ENCODE data around the gene TMX2. TPM values are rescaled to one million over a fixed set of nuclear protein-coding genes. Genes with fewer than 3 reads are reported as not detected.

TMX2 gene
- total RNA-seq, 3 donors from 2014 or later (not counting 1 experiment from before 2014, with no cell fraction given), result 43.6 to 70.4 (median 45.7) TPM

GRCh38 chr11:57786436-57786835 is 74.0 kb downstream of the TMX2 start:
- peaks cover 5 to 9% of the 10 kb centered on the region in 2 donors for H3K4me1 Mint-ChIP-seq
- H3K4me1 ChIP-seq (ENCODE audit: control insufficient read depth, insufficient read depth, low read length), result peaks cover 9% of the 10 kb centered on the region
- H3K4me3 ChIP-seq (ENCODE audit: low read length), result no peak overlapping the region
- H3K27me3 Mint-ChIP-seq (ENCODE audit: low read depth in 2 of 2), result no peaks in the 10 kb centered on the region
- no peaks in the 10 kb centered on the region for H3K9me3 Mint-ChIP-seq
- ATAC-seq (no peak), DNase-seq (no peak)
- no peaks in the 10 kb centered on the region for H3K9me3 ChIP-seq (ENCODE audit: control insufficient read depth, insufficient read depth, low read length)
- no peak overlapping the region for H3K27ac Mint-ChIP-seq
- H3K36me3 Mint-ChIP-seq, result no peaks in the 10 kb centered on the region
- no peak overlapping the region for H3K27ac ChIP-seq (ENCODE audit: low read length)
- intact Hi-C loops (cut with micrococcal nuclease), result no loop called here
- no peaks in the 10 kb centered on the region for H3K36me3 ChIP-seq (ENCODE audit: control insufficient read depth, insufficient read depth, low read length)
- no peak overlapping the region for H3K4me3 Mint-ChIP-seq
- H3K27me3 ChIP-seq (ENCODE audit: control insufficient read depth, insufficient read depth, low read length), result no peaks in the 10 kb centered on the region
- 93% methylated on average over 3 of the region's 4 CpGs for WGBS (ENCODE audit: insufficient coverage)
- TF ChIP-seq, protein P1, sequence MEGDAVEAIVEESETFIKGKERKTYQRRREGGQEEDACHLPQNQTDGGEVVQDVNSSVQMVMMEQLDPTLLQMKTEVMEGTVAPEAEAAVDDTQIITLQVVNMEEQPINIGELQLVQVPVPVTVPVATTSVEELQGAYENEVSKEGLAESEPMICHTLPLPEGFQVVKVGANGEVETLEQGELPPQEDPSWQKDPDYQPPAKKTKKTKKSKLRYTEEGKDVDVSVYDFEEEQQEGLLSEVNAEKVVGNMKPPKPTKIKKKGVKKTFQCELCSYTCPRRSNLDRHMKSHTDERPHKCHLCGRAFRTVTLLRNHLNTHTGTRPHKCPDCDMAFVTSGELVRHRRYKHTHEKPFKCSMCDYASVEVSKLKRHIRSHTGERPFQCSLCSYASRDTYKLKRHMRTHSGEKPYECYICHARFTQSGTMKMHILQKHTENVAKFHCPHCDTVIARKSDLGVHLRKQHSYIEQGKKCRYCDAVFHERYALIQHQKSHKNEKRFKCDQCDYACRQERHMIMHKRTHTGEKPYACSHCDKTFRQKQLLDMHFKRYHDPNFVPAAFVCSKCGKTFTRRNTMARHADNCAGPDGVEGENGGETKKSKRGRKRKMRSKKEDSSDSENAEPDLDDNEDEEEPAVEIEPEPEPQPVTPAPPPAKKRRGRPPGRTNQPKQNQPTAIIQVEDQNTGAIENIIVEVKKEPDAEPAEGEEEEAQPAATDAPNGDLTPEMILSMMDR (IDR thresholded peaks at IDR 0.05), result no peak

- Mint-ChIP-seq H3K4me1 (peaks cover 11 to 15% of the 10 kb centered on the region in 2 donors), H3K9me3 (no peaks in the 10 kb centered on the region), H3K27ac (no peak overlapping the region), H3K27me3 (ENCODE audit: low read depth in 2 of 2) (no peaks in the 10 kb centered on the region), H3K36me3 (no peaks in the 10 kb centered on the region), H3K4me3 (no peak overlapping the region)
- no peaks in the 10 kb centered on the region for H3K36me3 ChIP-seq (ENCODE audit: control insufficient read depth, insufficient read depth, low read length)
- DNase-seq, result no peak
- H3K27ac ChIP-seq (ENCODE audit: low read length), result no peak overlapping the region
- H3K4me1 ChIP-seq (ENCODE audit: control insufficient read depth, insufficient read depth, low read length), result peaks cover 15% of the 10 kb centered on the region
- no peaks in the 10 kb centered on the region for H3K27me3 ChIP-seq (ENCODE audit: control insufficient read depth, insufficient read depth, low read length)
- ATAC-seq, result no peak
- TF ChIP-seq, protein P1 (IDR thresholded peaks at IDR 0.05), result no peak
- intact Hi-C loops (cut with micrococcal nuclease), result no loop called here
- no peaks in the 10 kb centered on the region for H3K9me3 ChIP-seq (ENCODE audit: control insufficient read depth, insufficient read depth, low read length)
- 98% methylated on average over 3 of the region's 4 CpGs for WGBS (ENCODE audit: insufficient coverage)
- no peak overlapping the region for H3K4me3 ChIP-seq (ENCODE audit: low read length)
Observed at GRCh38 chr11:57787006-57787604, 74.7 kb downstream of the TMX2 start.

DNA sequence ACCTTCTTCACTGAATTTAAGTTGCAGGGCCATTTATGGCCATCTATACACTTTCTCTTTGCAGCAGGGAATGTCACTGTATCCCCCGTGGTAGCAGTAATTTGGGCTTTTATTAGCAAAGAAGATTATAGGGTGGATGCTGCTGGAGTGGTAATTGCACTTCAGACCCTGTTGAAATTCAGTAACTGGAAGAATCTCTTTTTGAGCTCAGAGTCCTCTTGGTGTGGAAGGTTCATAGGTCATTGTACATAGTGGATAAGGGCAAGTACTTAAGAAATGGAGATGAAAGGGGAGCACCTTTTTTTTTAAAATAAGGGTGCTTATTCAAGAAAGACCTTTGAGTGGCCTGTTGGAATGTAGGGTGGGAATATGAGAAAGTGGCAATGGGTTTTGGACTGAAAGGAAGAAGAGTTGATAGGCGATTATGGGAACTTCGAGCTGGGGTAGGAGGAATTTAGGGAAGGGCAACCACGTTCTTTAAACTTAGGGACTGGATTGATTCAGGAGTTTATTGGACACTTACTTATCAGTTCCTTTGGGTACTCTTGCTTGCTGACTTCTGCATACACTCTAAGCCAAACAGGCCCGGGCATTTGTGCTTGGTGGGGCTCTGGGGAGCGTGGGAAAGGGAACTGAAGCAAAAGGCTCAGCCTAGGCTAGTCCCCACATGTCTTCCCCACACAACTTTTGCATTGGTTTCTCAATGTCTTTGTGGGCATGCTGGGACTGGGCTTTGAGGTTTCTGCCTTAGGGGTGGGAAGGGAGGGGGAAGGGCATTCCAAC is 75.7 kb downstream of the TMX2 start:
- no peak for ATAC-seq
- Histone ChIP-seq H3K27me3 (ENCODE audit: control insufficient read depth, insufficient read depth, low read length) (no peaks in the 10 kb centered on the region), H3K4me1 (ENCODE audit: control insufficient read depth, insufficient read depth, low read length) (peaks cover 25% of the 10 kb centered on the region), H3K27ac (ENCODE audit: low read length) (no peak overlapping the region), H3K36me3 (ENCODE audit: control insufficient read depth, insufficient read depth, low read length) (no peaks in the 10 kb centered on the region), H3K4me3 (ENCODE audit: low read length) (no peak overlapping the region), H3K9me3 (ENCODE audit: control insufficient read depth, insufficient read depth, low read length) (no peaks in the 10 kb centered on the region)
- H3K36me3 Mint-ChIP-seq, result no peaks in the 10 kb centered on the region
- intact Hi-C loops (cut with micrococcal nuclease), result no loop called here
- no peak overlapping the region for H3K4me3 Mint-ChIP-seq
- TF ChIP-seq, protein P1 (IDR thresholded peaks at IDR 0.05), result no peak
- H3K27ac Mint-ChIP-seq, result no peak overlapping the region
- DNase-seq, result no peak
- WGBS (ENCODE audit: insufficient coverage), result 80% methylated on average over 6 of the region's 6 CpGs
- H3K27me3 Mint-ChIP-seq (ENCODE audit: low read depth in 2 of 2), result no peaks in the 10 kb centered on the region
- peaks cover 20 to 25% of the 10 kb centered on the region in 2 donors for H3K4me1 Mint-ChIP-seq
- no peaks in the 10 kb centered on the region for H3K9me3 Mint-ChIP-seq
